ENCODE measurements around the gene UBE3D. TPM values are rescaled to one million over a fixed set of nuclear protein-coding genes. Genes with fewer than 3 reads are reported as not detected.

Gene UBE3D
- 10 to 100 TPM in 2 of 3 donors, 1 to 10 TPM in 1; 9.7 to 11.6 (median 10.4) TPM for total RNA-seq

- H3K9me3 Mint-ChIP-seq: no peaks in the 10 kb centered on the region
- H3K36me3 Mint-ChIP-seq (ENCODE audit: insufficient read depth): peaks cover 3% of the 10 kb centered on the region
- ATAC-seq (peak; percentile 77 to 79), DNase-seq (peak; percentile 91)
- H3K27me3 Mint-ChIP-seq (ENCODE audit: low read depth): no peaks in the 10 kb centered on the region
- peaks cover 34% of the 10 kb centered on the region for H3K4me1 Mint-ChIP-seq (ENCODE audit: low read depth)
- peak within 1 kb of the TSS; percentile 93 for H3K4me3 Mint-ChIP-seq
Observed at GRCh38 chr6:83065511-83066192, at the start of gene UBE3D. TSS of gene UBE3D (minus strand) at chr6:83065841. CDS start at chr6:83065718, 123 bp downstream.

GRCh38 chr6:83114164-83114563 is 48.5 kb upstream of the UBE3D start:
- H3K4me3 Mint-ChIP-seq: no peak overlapping the region
- no peaks in the 10 kb centered on the region for H3K4me1 Mint-ChIP-seq (ENCODE audit: low read depth)
- H3K36me3 Mint-ChIP-seq (ENCODE audit: insufficient read depth): peaks cover 6% of the 10 kb centered on the region
- ATAC-seq (no peak), DNase-seq (no peak)
- H3K27me3 Mint-ChIP-seq (ENCODE audit: low read depth): no peaks in the 10 kb centered on the region
- H3K9me3 Mint-ChIP-seq: no peaks in the 10 kb centered on the region

- H3K27me3 Mint-ChIP-seq (ENCODE audit: low read depth): no peaks in the 10 kb centered on the region
- ATAC-seq: no peak
- no peaks in the 10 kb centered on the region for H3K4me1 Mint-ChIP-seq (ENCODE audit: low read depth)
- peaks cover 6% of the 10 kb centered on the region for H3K36me3 Mint-ChIP-seq (ENCODE audit: insufficient read depth)
- no peaks in the 10 kb centered on the region for H3K9me3 Mint-ChIP-seq
- no peak for DNase-seq
- H3K4me3 Mint-ChIP-seq: no peak overlapping the region
Observed at GRCh38 chr6:83113258-83113657, 47.6 kb upstream of the UBE3D start.

GRCh38 chr6:83108378-83108777 is 42.7 kb upstream of the UBE3D start:
- no peak overlapping the region for H3K4me3 Mint-ChIP-seq
- no peaks in the 10 kb centered on the region for H3K27me3 Mint-ChIP-seq (ENCODE audit: low read depth)
- DNase-seq (no peak), ATAC-seq (no peak)
- no peaks in the 10 kb centered on the region for H3K4me1 Mint-ChIP-seq (ENCODE audit: low read depth)
- H3K36me3 Mint-ChIP-seq (ENCODE audit: insufficient read depth): peaks cover 28% of the 10 kb centered on the region
- peaks cover 14% of the 10 kb centered on the region for H3K9me3 Mint-ChIP-seq

GRCh38 chr6:83098589-83098988 is 32.9 kb upstream of the UBE3D start:
- no peak for DNase-seq
- no peaks in the 10 kb centered on the region for H3K27me3 Mint-ChIP-seq (ENCODE audit: low read depth)
- H3K36me3 Mint-ChIP-seq (ENCODE audit: insufficient read depth): peaks cover 32% of the 10 kb centered on the region
- H3K9me3 Mint-ChIP-seq: peaks cover 11% of the 10 kb centered on the region
- H3K4me1 Mint-ChIP-seq (ENCODE audit: low read depth): no peaks in the 10 kb centered on the region
- no peak for ATAC-seq
- H3K4me3 Mint-ChIP-seq: no peak overlapping the region

- ATAC-seq (no peak), DNase-seq (no peak)
- no peaks in the 10 kb centered on the region for H3K4me1 Mint-ChIP-seq (ENCODE audit: low read depth)
- H3K27me3 Mint-ChIP-seq (ENCODE audit: low read depth): no peaks in the 10 kb centered on the region
- no peak overlapping the region for H3K4me3 Mint-ChIP-seq
- peaks cover 8% of the 10 kb centered on the region for H3K9me3 Mint-ChIP-seq
- peaks cover 28% of the 10 kb centered on the region for H3K36me3 Mint-ChIP-seq (ENCODE audit: insufficient read depth)
Observed at GRCh38 chr6:83097675-83098074, 32.0 kb upstream of the UBE3D start.

GRCh38 chr6:83097204-83097603 is 31.6 kb upstream of the UBE3D start:
- Mint-ChIP-seq H3K4me1 (ENCODE audit: low read depth) (no peaks in the 10 kb centered on the region), H3K27me3 (ENCODE audit: low read depth) (no peaks in the 10 kb centered on the region), H3K9me3 (peaks cover 5% of the 10 kb centered on the region), H3K4me3 (no peak overlapping the region), H3K36me3 (ENCODE audit: insufficient read depth) (peaks cover 23% of the 10 kb centered on the region)
- ATAC-seq (no peak), DNase-seq (no peak)

GRCh38 chr6:83096791-83097190 is 31.1 kb upstream of the UBE3D start:
- H3K4me3 Mint-ChIP-seq: no peak overlapping the region
- H3K9me3 Mint-ChIP-seq: peaks cover 4% of the 10 kb centered on the region
- ATAC-seq: no peak
- H3K27me3 Mint-ChIP-seq (ENCODE audit: low read depth): no peaks in the 10 kb centered on the region
- no peaks in the 10 kb centered on the region for H3K4me1 Mint-ChIP-seq (ENCODE audit: low read depth)
- H3K36me3 Mint-ChIP-seq (ENCODE audit: insufficient read depth): peaks cover 19% of the 10 kb centered on the region
- DNase-seq: no peak

- Mint-ChIP-seq H3K36me3 (ENCODE audit: insufficient read depth) (peaks cover 8% of the 10 kb centered on the region), H3K4me1 (ENCODE audit: low read depth) (peaks cover 5% of the 10 kb centered on the region), H3K4me3 (no peak overlapping the region), H3K9me3 (peaks cover 4% of the 10 kb centered on the region), H3K27me3 (ENCODE audit: low read depth) (no peaks in the 10 kb centered on the region)
- no peak for ATAC-seq
- DNase-seq: no peak
Observed at GRCh38 chr6:83092756-83093399, 27.2 kb upstream of the UBE3D start.

- DNase-seq (no peak), ATAC-seq (no peak)
- Mint-ChIP-seq H3K4me1 (ENCODE audit: low read depth) (peaks cover 25% of the 10 kb centered on the region), H3K9me3 (no peaks in the 10 kb centered on the region), H3K36me3 (ENCODE audit: insufficient read depth) (peaks cover 13% of the 10 kb centered on the region), H3K4me3 (peak overlapping the region; percentile 12), H3K27me3 (ENCODE audit: low read depth) (no peaks in the 10 kb centered on the region)
Observed at GRCh38 chr6:83086751-83087150, 21.1 kb upstream of the UBE3D start.

GRCh38 chr6:83083476-83083875 is 17.8 kb upstream of the UBE3D start:
- Mint-ChIP-seq H3K9me3 (no peaks in the 10 kb centered on the region), H3K27me3 (ENCODE audit: low read depth) (no peaks in the 10 kb centered on the region), H3K4me1 (ENCODE audit: low read depth) (peaks cover 32% of the 10 kb centered on the region), H3K36me3 (ENCODE audit: insufficient read depth) (peaks cover 14% of the 10 kb centered on the region), H3K4me3 (no peak overlapping the region)
- ATAC-seq: no peak
- DNase-seq: no peak

- H3K4me3 Mint-ChIP-seq: no peak overlapping the region
- ATAC-seq: no peak
- H3K27me3 Mint-ChIP-seq (ENCODE audit: low read depth): no peaks in the 10 kb centered on the region
- no peaks in the 10 kb centered on the region for H3K9me3 Mint-ChIP-seq
- DNase-seq: no peak
- peaks cover 11% of the 10 kb centered on the region for H3K36me3 Mint-ChIP-seq (ENCODE audit: insufficient read depth)
- peaks cover 26% of the 10 kb centered on the region for H3K4me1 Mint-ChIP-seq (ENCODE audit: low read depth)
Observed at GRCh38 chr6:83073615-83074014, 8.0 kb upstream of the UBE3D start.

- peaks cover 11% of the 10 kb centered on the region for H3K36me3 Mint-ChIP-seq (ENCODE audit: insufficient read depth)
- no peaks in the 10 kb centered on the region for H3K9me3 Mint-ChIP-seq
- no peak overlapping the region for H3K4me3 Mint-ChIP-seq
Observed at GRCh38 chr6:83072726-83073125, 7.1 kb upstream of the UBE3D start.

GRCh38 chr6:83071707-83072106 is 6.1 kb upstream of the UBE3D start:
- peaks cover 25% of the 10 kb centered on the region for H3K4me1 Mint-ChIP-seq (ENCODE audit: low read depth)
- no peaks in the 10 kb centered on the region for H3K9me3 Mint-ChIP-seq
- ATAC-seq (no peak), DNase-seq (no peak)
- no peak overlapping the region for H3K4me3 Mint-ChIP-seq
- H3K36me3 Mint-ChIP-seq (ENCODE audit: insufficient read depth): peaks cover 11% of the 10 kb centered on the region
- no peaks in the 10 kb centered on the region for H3K27me3 Mint-ChIP-seq (ENCODE audit: low read depth)

More at GRCh38 chr6:83072726-83073125, 7.1 kb upstream of the UBE3D start:
- Mint-ChIP-seq H3K27me3 (ENCODE audit: low read depth) (no peaks in the 10 kb centered on the region), H3K4me1 (ENCODE audit: low read depth) (peaks cover 26% of the 10 kb centered on the region)
- DNase-seq (no peak), ATAC-seq (no peak)

GRCh38 chr6:83071023-83071422 is 5.4 kb upstream of the UBE3D start:
- no peak for DNase-seq
- Mint-ChIP-seq H3K9me3 (no peaks in the 10 kb centered on the region), H3K4me3 (no peak overlapping the region), H3K36me3 (ENCODE audit: insufficient read depth) (peaks cover 8% of the 10 kb centered on the region), H3K4me1 (ENCODE audit: low read depth) (peaks cover 27% of the 10 kb centered on the region), H3K27me3 (ENCODE audit: low read depth) (no peaks in the 10 kb centered on the region)
- no peak for ATAC-seq

Data from activated T-cell treated with anti-CD3 and anti-CD28 coated beads, Interleukin-2, amount 50 U/mL, for 4 hours (primary cell).